ENCODE data around the gene AFF3.

AFF3 gene

GRCh38 chr2:99880964-99881294, 261.5 kb downstream of the AFF3 start:
- no peak overlapping the region for H3K27ac ChIP-seq
- no peak for TF ChIP-seq CTCF (conservative IDR thresholded peaks at IDR 0.05)

GRCh38 chr2:99880148-99880963, 262.0 kb downstream of the AFF3 start:
- no peak overlapping the region for H3K27ac ChIP-seq
- no peak for TF ChIP-seq CTCF (conservative IDR thresholded peaks at IDR 0.05)

- H3K27ac ChIP-seq, result no peak overlapping the region
- TF ChIP-seq CTCF (conservative IDR thresholded peaks at IDR 0.05), result no peak
Observed at GRCh38 chr2:99879481-99879880, 262.9 kb downstream of the AFF3 start.

GRCh38 chr2:99878581-99879350, 263.6 kb downstream of the AFF3 start:
- TF ChIP-seq CTCF (conservative IDR thresholded peaks at IDR 0.05), result no peak
- no peak overlapping the region for H3K27ac ChIP-seq

GRCh38 chr2:99877963-99878362, 264.4 kb downstream of the AFF3 start:
- TF ChIP-seq CTCF (conservative IDR thresholded peaks at IDR 0.05), result no peak
- no peak overlapping the region for H3K27ac ChIP-seq

- no peak for TF ChIP-seq CTCF (conservative IDR thresholded peaks at IDR 0.05)
- no peak overlapping the region for H3K27ac ChIP-seq
Observed at GRCh38 chr2:99876956-99877355, 265.4 kb downstream of the AFF3 start.

GRCh38 chr2:99875627-99876201, 266.7 kb downstream of the AFF3 start:
- TF ChIP-seq CTCF (conservative IDR thresholded peaks at IDR 0.05), result no peak
- no peak overlapping the region for H3K27ac ChIP-seq

Data from VCaP (cell line).